Esophagus muscularis mucosa (tissue), 3 donors: ENCODE data around the gene NCOA7.

Experiments
- POLR2A ChIP-seq: fragments of 450-650 bp; IDR thresholded peaks from one replicate; pipeline ENCODE4 v1.6.1; 2017; ENCODE audit warnings: antibody characterized with exemption, moderate library complexity, mild to moderate bottlenecking, low read depth
- TF ChIP-seq, protein P1 (sequence below), 3 experiments: fragments of 200-600 bp in 2 of 3; fragments of 450-650 bp in 1 of 3; sonication (generic) in 2 of 3; IDR thresholded peaks; one replicate each; pipeline ENCODE4 v1.5.1; 2017 to 2019; ENCODE audit warnings: antibody characterized with exemption in 3 of 3, mild to moderate bottlenecking in 2 of 3, moderate library complexity in 1 of 3

DNA sequence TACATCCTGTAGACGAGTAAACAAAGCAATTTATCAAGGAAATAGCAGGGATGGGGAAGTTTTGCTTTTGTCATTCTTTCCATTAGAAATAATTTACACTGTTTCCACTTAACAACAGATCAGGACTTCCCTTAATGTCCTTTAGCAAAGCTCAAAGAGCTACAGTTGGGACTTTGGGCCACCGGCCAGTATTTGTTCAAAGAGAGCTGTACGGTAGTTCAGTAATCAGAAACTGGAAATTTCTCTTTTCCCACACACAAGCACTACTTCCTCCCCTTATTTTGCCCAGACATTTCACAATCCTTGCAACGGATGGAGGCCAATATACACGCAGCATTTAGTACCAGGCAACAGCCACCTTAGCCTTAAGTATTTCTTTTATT lies 153.7 kb downstream of the NCOA7 start:
- TF ChIP-seq POLR2A, result no peak
- TF ChIP-seq, protein P1, sequence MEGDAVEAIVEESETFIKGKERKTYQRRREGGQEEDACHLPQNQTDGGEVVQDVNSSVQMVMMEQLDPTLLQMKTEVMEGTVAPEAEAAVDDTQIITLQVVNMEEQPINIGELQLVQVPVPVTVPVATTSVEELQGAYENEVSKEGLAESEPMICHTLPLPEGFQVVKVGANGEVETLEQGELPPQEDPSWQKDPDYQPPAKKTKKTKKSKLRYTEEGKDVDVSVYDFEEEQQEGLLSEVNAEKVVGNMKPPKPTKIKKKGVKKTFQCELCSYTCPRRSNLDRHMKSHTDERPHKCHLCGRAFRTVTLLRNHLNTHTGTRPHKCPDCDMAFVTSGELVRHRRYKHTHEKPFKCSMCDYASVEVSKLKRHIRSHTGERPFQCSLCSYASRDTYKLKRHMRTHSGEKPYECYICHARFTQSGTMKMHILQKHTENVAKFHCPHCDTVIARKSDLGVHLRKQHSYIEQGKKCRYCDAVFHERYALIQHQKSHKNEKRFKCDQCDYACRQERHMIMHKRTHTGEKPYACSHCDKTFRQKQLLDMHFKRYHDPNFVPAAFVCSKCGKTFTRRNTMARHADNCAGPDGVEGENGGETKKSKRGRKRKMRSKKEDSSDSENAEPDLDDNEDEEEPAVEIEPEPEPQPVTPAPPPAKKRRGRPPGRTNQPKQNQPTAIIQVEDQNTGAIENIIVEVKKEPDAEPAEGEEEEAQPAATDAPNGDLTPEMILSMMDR (IDR thresholded peaks at IDR 0.05), result no peak
